HepG2 (cell line): ENCODE results near the gene ZNF22. TPM values are rescaled to one million over a fixed set of nuclear protein-coding genes. Genes with fewer than 3 reads are reported as not detected.

Experiments used
- ATAC-seq: fragments of 200-7000 bp; cut with Tn5 transposase; 3 replicates; pipeline ENCODE4 v1.9.1; 2020; ENCODE audit warnings: mild to moderate bottlenecking, moderate library complexity
- BruUV-seq: library from RNA; stranded (reverse); fragments of 400-500 nt; replicated peaks from 2 replicates; lab custom pipeline; 2021; lab: Mats Ljungman, UMichigan
- CTCF ChIA-PET: fragments of 300-600 bp; formaldehyde crosslinking; extraction: SDS; loops from one replicate; lab custom pipeline; 2021; ENCODE audit warnings: low total read pairs, inconsistent platforms, low intra/inter-chr PET ratio; lab: Yijun Ruan, JAX
- POLR2A ChIA-PET: fragments of 350-600 bp; sonication (Branson Sonifier 250); formaldehyde crosslinking; loops from one replicate; lab custom pipeline; 2020; ENCODE audit warnings: antibody characterized with exemption, inconsistent platforms; lab: Yijun Ruan, JAX
- DNase-seq: peaks from one replicate; pipeline ENCODE4 v3.0.0-alpha.2; 2015; ENCODE audit warnings: low spot score
- FAIRE-seq: peaks from 3 replicates; lab custom pipeline; 2011; peaks lifted over from hg19 to GRCh38; lab: Jason Lieb, UNC
- H2AFZ ChIP-seq: one replicate; pipeline ENCODE4 v1.6.1; 2011; ENCODE audit warnings: low read length, inconsistent platforms
- H3K27ac ChIP-seq: fragments of 300-600 bp; 3 replicates; pipeline ENCODE4 v1.8.0; 2011; ENCODE audit warnings: mixed run types, mild to moderate bottlenecking, mixed read lengths, low read length, inconsistent platforms; ENCODE audit not compliant: insufficient read depth; ENCODE audit errors: extremely low read length
- H3K27me3 ChIP-seq, 2 experiments: fragments of 200-600 bp in 1 of 2; 2 replicates in 1 of 2; 3 replicates in 1 of 2; pipeline versions ENCODE4 v1.6.0 to v1.8.0; 2011; ENCODE audit warnings: low read length in 2 of 2, mild to moderate bottlenecking in 2 of 2, moderate library complexity in 2 of 2, inconsistent platforms in 1 of 2; ENCODE audit not compliant: insufficient read depth in 2 of 2, control insufficient read depth in 1 of 2
- H3K36me3 ChIP-seq, 2 experiments: fragments of 200-600 bp in 1 of 2; replicated peaks in 1 of 2; 2 replicates in 1 of 2; 3 replicates in 1 of 2; pipeline versions ENCODE4 v1.5.1 to v1.8.0; 2011; ENCODE audit warnings: low read length in 2 of 2, inconsistent platforms in 1 of 2; ENCODE audit not compliant: insufficient read depth in 2 of 2, control insufficient read depth in 1 of 2
- H3K4me1 ChIP-seq: 2 replicates; pipeline ENCODE4 v1.5.1; 2012; ENCODE audit warnings: low read length, inconsistent platforms; ENCODE audit not compliant: insufficient read depth
- H3K4me2 ChIP-seq: 2 replicates; pipeline ENCODE4 v1.6.0; 2011; ENCODE audit warnings: low read depth, low read length, inconsistent platforms
- H3K4me3 ChIP-seq, 3 experiments: fragments of 200-600 bp in 1 of 3; sonication (generic), shearing (Covaris generic) in 1 of 3; replicated peaks in 1 of 3; 2 replicates each; pipeline ENCODE4 v1.5.1; 2011 to 2016; ENCODE audit warnings: low read length in 3 of 3, inconsistent platforms in 2 of 3, low read depth in 2 of 3, mild to moderate bottlenecking in 2 of 3, control low read depth in 1 of 3, mixed read lengths in 1 of 3; ENCODE audit not compliant: insufficient read depth in 1 of 3
- H3K79me2 ChIP-seq: one replicate; pipeline ENCODE4 v1.6.1; 2011; ENCODE audit warnings: low read length, inconsistent platforms; ENCODE audit not compliant: insufficient read depth
- H3K9ac ChIP-seq: 2 replicates; pipeline ENCODE4 v1.6.0; 2011; ENCODE audit warnings: mild to moderate bottlenecking, low read depth, low read length, inconsistent platforms; ENCODE audit not compliant: insufficient read depth
- H3K9me3 ChIP-seq: 2 replicates; pipeline ENCODE4 v1.5.1; 2012; ENCODE audit warnings: mild to moderate bottlenecking, low read length
- H4K20me1 ChIP-seq: 2 replicates; pipeline ENCODE4 v1.6.0; 2011; ENCODE audit warnings: inconsistent platforms, mild to moderate bottlenecking, low read length, moderate library complexity; ENCODE audit not compliant: insufficient read depth
- FOXA1 ChIP-seq, 2 experiments: fragments of 450-650 bp in 1 of 2; sonication (generic) in 1 of 2; formaldehyde crosslinking in 1 of 2; IDR thresholded peaks; 2 replicates each; pipeline versions ENCODE4 v1.4.0 to v1.6.1; 2016 to 2020; ENCODE audit warnings: missing genetic modification reagents in 1 of 2
- ISX ChIP-seq: sonication (generic); formaldehyde crosslinking; conservative IDR thresholded peaks from 2 replicates; pipeline ENCODE4 v1.5.0; 2020; ENCODE audit warnings: missing genetic modification reagents
- NKX3-1 ChIP-seq: sonication (generic); formaldehyde crosslinking; IDR thresholded peaks from 2 replicates; pipeline ENCODE4 v1.5.0; 2020; ENCODE audit warnings: missing genetic modification reagents
- NR2F1 ChIP-seq, 2 experiments: fragments of 450-650 bp in 1 of 2; formaldehyde crosslinking in 1 of 2; IDR thresholded peaks; 2 replicates each; pipeline versions ENCODE4 v1.5.0 to v1.6.1; 2016 to 2020; ENCODE audit warnings: mild to moderate bottlenecking in 1 of 2, missing compliant biosample characterization in 1 of 2, missing genetic modification reagents in 1 of 2, moderate library complexity in 1 of 2
- ONECUT2 ChIP-seq: sonication (generic); formaldehyde crosslinking; IDR thresholded peaks from 2 replicates; pipeline ENCODE4 v1.4.0; 2020; ENCODE audit warnings: missing genetic modification reagents
- POLR2AphosphoS5 ChIP-seq: IDR thresholded peaks from 2 replicates; pipeline ENCODE4 v1.6.1; 2012; ENCODE audit warnings: low read depth, low read length
- STAG1 ChIP-seq: sonication (generic); formaldehyde crosslinking; IDR thresholded peaks from 2 replicates; pipeline ENCODE4 v1.4.0; 2020; ENCODE audit warnings: missing genetic modification reagents
- ZNF780A ChIP-seq: sonication (generic); formaldehyde crosslinking; IDR thresholded peaks from 2 replicates; pipeline ENCODE4 v1.8.0; 2022; ENCODE audit warnings: mild to moderate bottlenecking, missing genetic modification reagents, moderate library complexity
- WGBS: methylation state at CpG from one replicate; pipeline ENCODE4 v1.1.6; 2017; ENCODE audit warnings: low lambda C conversion rate; 5-methylcytosine and 5-hydroxymethylcytosine counted together
- in situ Hi-C: cut with HindIII; loops from 2 replicates; pipeline ENCODE4 v1.10.0; 2017; ENCODE audit warnings: low pct_unique_long_range_greater_than_20kb; ENCODE audit not compliant: extremely low pct_ligation_motif_present
- intact Hi-C: fragments of 100-400 bp; cut with micrococcal nuclease; formaldehyde crosslinking; loops from one replicate; pipeline ENCODE4 v1.10.0; 2022; ENCODE audit not compliant: unreplicated experiment
- polyA plus RNA-seq, 8 experiments: library from polyadenylated mRNA; depleted of rRNA in 3 of 8; stranded (reverse) in 7 of 8; unstranded in 1 of 8; fragments of >200 nt; fragmentation: Illumina TruSeq in 4 of 8; extraction: Trizol in 4 of 8; gene quantifications; 2 replicates each; pipeline versions ENCODE4 v1.2.1 to v1.2.3, GENCODE V29; 2011 to 2016; ENCODE audit warnings: low read depth in 4 of 8, missing spikeins in 1 of 8, mixed read lengths in 1 of 8; ENCODE audit not compliant: insufficient read depth in 1 of 8
- total RNA-seq, 5 experiments: library from RNA; depleted of rRNA; stranded (reverse); fragments of >200 nt; fragmentation: Illumina TruSeq; extraction: Trizol; gene quantifications; 2 replicates each; pipeline ENCODE4 v1.2.3, GENCODE V29; 2016; ENCODE audit warnings: low read depth in 1 of 5
- TF ChIP-seq, protein P1 (sequence below): sonication (generic); formaldehyde crosslinking; conservative IDR thresholded peaks from 2 replicates; pipeline ENCODE4 v1.8.0; 2022; ENCODE audit warnings: missing genetic modification reagents
- TF ChIP-seq, protein P2 (sequence below): sonication (generic); formaldehyde crosslinking; IDR thresholded peaks from 2 replicates; pipeline ENCODE4 v1.5.0; 2020; ENCODE audit warnings: missing genetic modification reagents, mild to moderate bottlenecking, borderline replicate concordance
- TF ChIP-seq, protein P3 (sequence below): sonication (generic); formaldehyde crosslinking; IDR thresholded peaks from 2 replicates; pipeline ENCODE4 v1.8.1; 2023; ENCODE audit warnings: missing genetic modification reagents, mild to moderate bottlenecking, borderline replicate concordance
- TF ChIP-seq, protein P4 (sequence below): sonication (generic); formaldehyde crosslinking; IDR thresholded peaks from 2 replicates; pipeline ENCODE4 v1.5.1; 2020; ENCODE audit warnings: mild to moderate bottlenecking, missing genetic modification reagents, moderate library complexity
- TF ChIP-seq, protein P5 (sequence below): sonication (generic); formaldehyde crosslinking; IDR thresholded peaks from 2 replicates; pipeline ENCODE4 v1.5.0; 2020; ENCODE audit warnings: mild to moderate bottlenecking, missing genetic modification reagents, moderate library complexity

ZNF22 gene
- total and polyA plus RNA-seq, 2 of the 13 experiments (the other 11 are each of a cell fraction or from before 2014, with no cell fraction given): 0.40 to 1.3 TPM

DNA sequence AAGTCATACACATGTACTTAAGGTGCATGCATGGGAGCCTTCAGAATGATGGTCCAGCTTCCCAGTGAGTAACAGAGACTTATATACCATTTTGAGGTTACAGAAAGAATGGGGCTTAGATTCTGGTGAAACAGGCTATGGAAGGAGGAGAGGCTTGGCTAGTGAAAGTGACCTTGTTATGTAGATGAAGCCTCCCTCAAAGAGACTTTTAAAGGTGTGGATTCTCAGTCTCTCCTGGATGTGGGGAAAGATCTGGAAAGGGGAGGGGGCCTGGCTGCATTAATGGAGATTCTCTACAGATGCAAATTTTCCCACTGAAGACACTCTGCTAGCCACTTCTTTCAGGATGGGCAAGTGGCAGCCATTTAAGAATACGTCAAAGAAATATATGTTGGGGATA is 35.6 kb upstream of the ZNF22 start (continued):
- TF ChIP-seq, protein P1, sequence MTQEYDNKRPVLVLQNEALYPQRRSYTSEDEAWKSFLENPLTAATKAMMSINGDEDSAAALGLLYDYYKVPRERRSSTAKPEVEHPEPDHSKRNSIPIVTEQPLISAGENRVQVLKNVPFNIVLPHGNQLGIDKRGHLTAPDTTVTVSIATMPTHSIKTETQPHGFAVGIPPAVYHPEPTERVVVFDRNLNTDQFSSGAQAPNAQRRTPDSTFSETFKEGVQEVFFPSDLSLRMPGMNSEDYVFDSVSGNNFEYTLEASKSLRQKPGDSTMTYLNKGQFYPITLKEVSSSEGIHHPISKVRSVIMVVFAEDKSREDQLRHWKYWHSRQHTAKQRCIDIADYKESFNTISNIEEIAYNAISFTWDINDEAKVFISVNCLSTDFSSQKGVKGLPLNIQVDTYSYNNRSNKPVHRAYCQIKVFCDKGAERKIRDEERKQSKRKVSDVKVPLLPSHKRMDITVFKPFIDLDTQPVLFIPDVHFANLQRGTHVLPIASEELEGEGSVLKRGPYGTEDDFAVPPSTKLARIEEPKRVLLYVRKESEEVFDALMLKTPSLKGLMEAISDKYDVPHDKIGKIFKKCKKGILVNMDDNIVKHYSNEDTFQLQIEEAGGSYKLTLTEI (CRISPR knock-in tag): no peak

DNA sequence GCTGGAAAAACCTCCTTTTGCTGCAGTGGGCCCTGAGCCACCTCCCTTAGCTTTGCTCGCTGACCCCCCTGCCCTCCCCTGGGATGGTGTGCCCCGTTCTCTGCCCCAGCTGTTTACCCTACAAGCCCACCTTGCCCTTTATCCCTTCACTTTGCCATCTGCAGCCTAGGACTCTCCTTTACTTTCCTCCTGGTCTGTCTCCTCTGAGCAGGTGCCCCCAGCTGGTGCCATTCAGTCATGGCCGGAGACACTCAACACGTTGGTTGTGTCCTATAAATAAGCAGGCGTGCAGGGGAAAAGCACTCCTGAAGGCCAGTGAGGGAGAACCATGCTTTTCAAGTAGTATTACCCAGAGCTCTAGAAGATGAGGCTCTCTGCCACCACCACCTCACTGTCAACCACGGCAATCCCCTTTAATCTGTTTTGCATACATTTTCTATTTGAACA is 35.0 kb upstream of the ZNF22 start:
- 76% methylated on average over 6 of the region's 6 CpGs for WGBS
- ATAC-seq: no peak
- TF ChIP-seq ZNF780A (CRISPR knock-in tag): no peak
- no peak for TF ChIP-seq NR2F1 (CRISPR knock-in tag; IDR thresholded peaks at IDR 0.05)
- 0 out of 2 replicates have a peak, but pooled peaks have one; percentile 6 for TF ChIP-seq STAG1 (CRISPR knock-in tag)
- TF ChIP-seq, protein P2, sequence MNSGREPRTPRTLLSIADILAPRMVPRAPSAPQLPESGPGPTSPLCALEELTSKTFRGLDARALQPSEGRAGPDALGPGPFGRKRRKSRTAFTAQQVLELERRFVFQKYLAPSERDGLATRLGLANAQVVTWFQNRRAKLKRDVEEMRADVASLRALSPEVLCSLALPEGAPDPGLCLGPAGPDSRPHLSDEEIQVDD (CRISPR knock-in tag): no peak
- TF ChIP-seq, protein P3, sequence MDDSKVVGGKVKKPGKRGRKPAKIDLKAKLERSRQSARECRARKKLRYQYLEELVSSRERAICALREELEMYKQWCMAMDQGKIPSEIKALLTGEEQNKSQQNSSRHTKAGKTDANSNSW (CRISPR knock-in tag): no peak
- no peak for TF ChIP-seq FOXA1 (IDR thresholded peaks at IDR 0.05)
- no peak for TF ChIP-seq FOXA1 (CRISPR knock-in tag; IDR thresholded peaks at IDR 0.05)
- TF ChIP-seq, protein P4, sequence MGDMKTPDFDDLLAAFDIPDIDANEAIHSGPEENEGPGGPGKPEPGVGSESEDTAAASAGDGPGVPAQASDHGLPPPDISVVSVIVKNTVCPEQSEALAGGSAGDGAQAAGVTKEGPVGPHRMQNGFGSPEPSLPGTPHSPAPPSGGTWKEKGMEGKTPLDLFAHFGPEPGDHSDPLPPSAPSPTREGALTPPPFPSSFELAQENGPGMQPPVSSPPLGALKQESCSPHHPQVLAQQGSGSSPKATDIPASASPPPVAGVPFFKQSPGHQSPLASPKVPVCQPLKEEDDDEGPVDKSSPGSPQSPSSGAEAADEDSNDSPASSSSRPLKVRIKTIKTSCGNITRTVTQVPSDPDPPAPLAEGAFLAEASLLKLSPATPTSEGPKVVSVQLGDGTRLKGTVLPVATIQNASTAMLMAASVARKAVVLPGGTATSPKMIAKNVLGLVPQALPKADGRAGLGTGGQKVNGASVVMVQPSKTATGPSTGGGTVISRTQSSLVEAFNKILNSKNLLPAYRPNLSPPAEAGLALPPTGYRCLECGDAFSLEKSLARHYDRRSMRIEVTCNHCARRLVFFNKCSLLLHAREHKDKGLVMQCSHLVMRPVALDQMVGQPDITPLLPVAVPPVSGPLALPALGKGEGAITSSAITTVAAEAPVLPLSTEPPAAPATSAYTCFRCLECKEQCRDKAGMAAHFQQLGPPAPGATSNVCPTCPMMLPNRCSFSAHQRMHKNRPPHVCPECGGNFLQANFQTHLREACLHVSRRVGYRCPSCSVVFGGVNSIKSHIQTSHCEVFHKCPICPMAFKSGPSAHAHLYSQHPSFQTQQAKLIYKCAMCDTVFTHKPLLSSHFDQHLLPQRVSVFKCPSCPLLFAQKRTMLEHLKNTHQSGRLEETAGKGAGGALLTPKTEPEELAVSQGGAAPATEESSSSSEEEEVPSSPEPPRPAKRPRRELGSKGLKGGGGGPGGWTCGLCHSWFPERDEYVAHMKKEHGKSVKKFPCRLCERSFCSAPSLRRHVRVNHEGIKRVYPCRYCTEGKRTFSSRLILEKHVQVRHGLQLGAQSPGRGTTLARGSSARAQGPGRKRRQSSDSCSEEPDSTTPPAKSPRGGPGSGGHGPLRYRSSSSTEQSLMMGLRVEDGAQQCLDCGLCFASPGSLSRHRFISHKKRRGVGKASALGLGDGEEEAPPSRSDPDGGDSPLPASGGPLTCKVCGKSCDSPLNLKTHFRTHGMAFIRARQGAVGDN (CRISPR knock-in tag): peak; percentile 31
- no peak for TF ChIP-seq NKX3-1
- TF ChIP-seq, protein P5, sequence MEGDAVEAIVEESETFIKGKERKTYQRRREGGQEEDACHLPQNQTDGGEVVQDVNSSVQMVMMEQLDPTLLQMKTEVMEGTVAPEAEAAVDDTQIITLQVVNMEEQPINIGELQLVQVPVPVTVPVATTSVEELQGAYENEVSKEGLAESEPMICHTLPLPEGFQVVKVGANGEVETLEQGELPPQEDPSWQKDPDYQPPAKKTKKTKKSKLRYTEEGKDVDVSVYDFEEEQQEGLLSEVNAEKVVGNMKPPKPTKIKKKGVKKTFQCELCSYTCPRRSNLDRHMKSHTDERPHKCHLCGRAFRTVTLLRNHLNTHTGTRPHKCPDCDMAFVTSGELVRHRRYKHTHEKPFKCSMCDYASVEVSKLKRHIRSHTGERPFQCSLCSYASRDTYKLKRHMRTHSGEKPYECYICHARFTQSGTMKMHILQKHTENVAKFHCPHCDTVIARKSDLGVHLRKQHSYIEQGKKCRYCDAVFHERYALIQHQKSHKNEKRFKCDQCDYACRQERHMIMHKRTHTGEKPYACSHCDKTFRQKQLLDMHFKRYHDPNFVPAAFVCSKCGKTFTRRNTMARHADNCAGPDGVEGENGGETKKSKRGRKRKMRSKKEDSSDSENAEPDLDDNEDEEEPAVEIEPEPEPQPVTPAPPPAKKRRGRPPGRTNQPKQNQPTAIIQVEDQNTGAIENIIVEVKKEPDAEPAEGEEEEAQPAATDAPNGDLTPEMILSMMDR (CRISPR knock-in tag): peak; percentile 29
- no peak for TF ChIP-seq ONECUT2 (CRISPR knock-in tag)
- no peak for TF ChIP-seq ISX
- TF ChIP-seq POLR2AphosphoS5: no peak

More for the DNA sequence above, 35.0 kb upstream of the ZNF22 start:
- no TSS peak for BruUV-seq
- peaks cover 72% of the 10 kb centered on the region for H3K79me2 ChIP-seq
- H3K9me3 ChIP-seq: no peaks in the 10 kb centered on the region
- H4K20me1 ChIP-seq: peaks cover 9% of the 10 kb centered on the region; the same call in 1 of the 2 replicates
- intact Hi-C loops (loop anchor here (2.0 kb wide), 1 partner anchor 15 kb away; no protein-coding TSS in a partner anchor), in situ Hi-C loops (loop anchor here (25.0 kb wide), 1 partner anchor 1553 kb away; the partner anchor contains the start of gene HNRNPF)
- peak overlapping the region; percentile 19; the same call in 1 of the 2 replicates for H3K9ac ChIP-seq
- H3K4me3 ChIP-seq: peak overlapping the region in 1 of 3 experiments; percentile 30; a peak in 2 of 6 replicates
- no peak overlapping the region for H2AFZ ChIP-seq
- peaks cover 6 to 26% of the 10 kb centered on the region in 2 experiments; a peak in 4 of 5 replicates for H3K36me3 ChIP-seq
- no peaks in the 10 kb centered on the region for H3K27me3 ChIP-seq
- H3K27ac ChIP-seq: peak overlapping the region; percentile 56
- H3K4me1 ChIP-seq: peaks cover 82% of the 10 kb centered on the region
- POLR2A ChIA-PET: interaction anchor here (1.1 to 13.2 kb wide), 9 partner anchors 8 to 32 kb away, joined by 4 to 407 read pairs (median 9); partner anchors contain the start of gene DEPP1
- peak overlapping the region; percentile 95 for H3K4me2 ChIP-seq
- CTCF ChIA-PET: interaction anchor here (1.5 kb wide), 1 partner anchor 9 kb away, joined by 5 read pairs; no protein-coding TSS in a partner anchor
- DNase-seq (no peak), FAIRE-seq (no peak)
